HG03135 (cell line): ENCODE data around the gene MOV10L1.

Source experiments
- ATAC-seq: cut with Tn5 transposase; IDR thresholded peaks from one replicate; pipeline ENCODE4 v1.9.1; 2021; ENCODE audit warnings: mild to moderate bottlenecking, moderate library complexity; ENCODE audit not compliant: unreplicated experiment

Gene MOV10L1

GRCh38 chr22:50173311-50173982, 83.6 kb downstream of the MOV10L1 start:
- no peak for ATAC-seq

GRCh38 chr22:50173983-50174355, 84.2 kb downstream of the MOV10L1 start:
- no peak for ATAC-seq

GRCh38 chr22:50174382-50175190, 84.8 kb downstream of the MOV10L1 start:
- no peak for ATAC-seq

- ATAC-seq: no peak
Measured at GRCh38 chr22:50175191-50175461, 85.3 kb downstream of the MOV10L1 start.

GRCh38 chr22:50175921-50176849, 86.4 kb downstream of the MOV10L1 start:
- no peak for ATAC-seq

- ATAC-seq: no peak
Measured at GRCh38 chr22:50176850-50177536, 87.2 kb downstream of the MOV10L1 start.

GRCh38 chr22:50177537-50178470, 88.0 kb downstream of the MOV10L1 start:
- ATAC-seq: no peak

- no peak for ATAC-seq
Measured at GRCh38 chr22:50178471-50178864, 88.7 kb downstream of the MOV10L1 start.

GRCh38 chr22:50178871-50179869, 89.4 kb downstream of the MOV10L1 start:
- no peak for ATAC-seq

GRCh38 chr22:50179937-50180726, 90.3 kb downstream of the MOV10L1 start:
- no peak for ATAC-seq

- ATAC-seq: no peak
Measured at GRCh38 chr22:50180727-50181521, 91.1 kb downstream of the MOV10L1 start.

- ATAC-seq: no peak
Measured at GRCh38 chr22:50182176-50183081, 92.6 kb downstream of the MOV10L1 start.

GRCh38 chr22:50183141-50183971, 93.5 kb downstream of the MOV10L1 start:
- ATAC-seq: no peak

GRCh38 chr22:50184004-50184901, 94.4 kb downstream of the MOV10L1 start:
- no peak for ATAC-seq
